ENCODE results near the gene CHMP1B. TPM values are rescaled to one million over a fixed set of nuclear protein-coding genes. Genes with fewer than 3 reads are reported as not detected.

CHMP1B gene
- total and polyA plus RNA-seq, 8 donors = 9.5 to 22.0 (median 13.3) TPM

DNA sequence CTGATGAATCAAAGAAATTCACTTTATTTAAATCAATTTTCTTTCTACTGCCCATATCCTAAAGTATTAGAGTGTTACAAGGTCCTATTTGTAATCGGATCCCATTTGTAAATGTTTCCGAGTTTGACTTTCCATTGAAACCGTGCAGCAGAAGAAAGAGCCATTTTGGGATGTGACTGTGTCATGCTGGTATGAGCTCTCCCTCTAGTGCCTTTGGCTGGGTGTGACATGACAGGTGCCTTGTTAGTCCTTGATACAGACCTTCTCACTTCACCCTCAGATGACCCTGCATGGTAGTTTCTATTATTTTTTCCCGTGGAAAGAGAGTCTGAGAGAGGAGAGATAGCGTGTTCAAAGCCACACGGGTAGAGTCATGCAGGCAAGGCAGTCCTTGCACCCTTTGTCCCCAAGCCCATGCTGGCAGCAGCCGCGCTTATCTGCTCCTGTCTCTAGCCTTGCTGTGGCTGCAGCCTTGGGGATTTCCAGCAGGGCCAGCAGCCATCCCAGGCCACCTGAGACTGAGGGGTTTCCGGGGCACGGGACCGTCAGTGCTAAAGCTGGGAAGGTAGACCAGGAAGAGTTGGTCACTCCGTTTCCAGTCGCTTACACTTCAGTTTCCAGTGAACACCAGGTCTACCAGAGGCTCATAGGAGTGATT, 21.4 kb downstream of the CHMP1B start:
- Histone ChIP-seq H3K9me3 (no peaks in the 10 kb centered on the region), H3K27ac (peak overlapping the region in 3 of 4 donors; percentile 22 to 42 (median 39)), H3K4me3 (peak overlapping the region in 1 of 4 donors; percentile 8), H3K4me1 (peaks cover 0 to 6% (median 5%) of the 10 kb centered on the region in 3 donors), H3K36me3 (no peaks in the 10 kb centered on the region), H3K27me3 (no peaks in the 10 kb centered on the region)
- TF ChIP-seq, protein P1, sequence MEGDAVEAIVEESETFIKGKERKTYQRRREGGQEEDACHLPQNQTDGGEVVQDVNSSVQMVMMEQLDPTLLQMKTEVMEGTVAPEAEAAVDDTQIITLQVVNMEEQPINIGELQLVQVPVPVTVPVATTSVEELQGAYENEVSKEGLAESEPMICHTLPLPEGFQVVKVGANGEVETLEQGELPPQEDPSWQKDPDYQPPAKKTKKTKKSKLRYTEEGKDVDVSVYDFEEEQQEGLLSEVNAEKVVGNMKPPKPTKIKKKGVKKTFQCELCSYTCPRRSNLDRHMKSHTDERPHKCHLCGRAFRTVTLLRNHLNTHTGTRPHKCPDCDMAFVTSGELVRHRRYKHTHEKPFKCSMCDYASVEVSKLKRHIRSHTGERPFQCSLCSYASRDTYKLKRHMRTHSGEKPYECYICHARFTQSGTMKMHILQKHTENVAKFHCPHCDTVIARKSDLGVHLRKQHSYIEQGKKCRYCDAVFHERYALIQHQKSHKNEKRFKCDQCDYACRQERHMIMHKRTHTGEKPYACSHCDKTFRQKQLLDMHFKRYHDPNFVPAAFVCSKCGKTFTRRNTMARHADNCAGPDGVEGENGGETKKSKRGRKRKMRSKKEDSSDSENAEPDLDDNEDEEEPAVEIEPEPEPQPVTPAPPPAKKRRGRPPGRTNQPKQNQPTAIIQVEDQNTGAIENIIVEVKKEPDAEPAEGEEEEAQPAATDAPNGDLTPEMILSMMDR (IDR thresholded peaks at IDR 0.05) = peak in 2 of 4 donors; percentile 19
- intact Hi-C loops (cut with DNase I) = no loop called here
- 21 to 26% methylated on average over 13 of the region's 13 CpGs for WGBS, 2 donors
- peak; percentile 89 to 97 (median 94) for ATAC-seq
- FAIRE-seq = no peak
- peak in 5 of 6 donors; percentile 30 to 72 (median 37) for DNase-seq

DNA sequence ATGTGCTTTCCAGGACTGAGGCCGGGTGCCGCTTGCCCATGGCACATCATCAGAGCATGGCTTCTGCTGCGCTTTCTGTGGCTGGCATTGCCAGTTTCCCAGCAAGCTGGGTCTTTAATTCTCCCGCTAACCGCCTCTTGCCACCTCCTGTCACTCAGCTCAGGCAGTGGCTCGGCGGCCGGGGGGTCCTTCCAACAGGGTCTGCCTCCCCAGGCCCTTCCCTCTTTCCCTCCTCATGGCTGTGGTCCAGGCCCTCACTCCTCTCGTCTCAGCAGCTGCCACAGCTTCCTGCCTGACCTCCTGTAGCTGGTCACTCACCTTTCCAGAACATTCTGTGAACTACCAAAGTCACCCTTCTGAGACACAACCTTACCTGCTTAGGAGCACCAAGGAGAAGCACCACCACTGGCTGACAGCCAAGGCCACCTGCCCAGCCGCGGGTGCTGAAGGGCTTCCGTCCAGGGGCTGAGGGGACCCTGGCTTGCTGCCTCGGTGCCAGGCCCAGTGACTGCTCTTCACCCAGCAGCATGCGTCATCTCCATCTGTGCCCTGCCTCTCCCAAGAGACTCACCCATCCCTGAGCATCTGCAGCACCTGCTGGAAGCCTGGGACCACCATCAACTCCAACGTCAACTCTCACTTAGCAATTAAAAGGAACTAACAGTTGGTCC, 22.6 kb downstream of the CHMP1B start:
- intact Hi-C loops (cut with DNase I) = no loop called here
- Histone ChIP-seq H3K4me1 (peaks cover 0 to 6% (median 5%) of the 10 kb centered on the region in 3 donors), H3K36me3 (no peaks in the 10 kb centered on the region), H3K9me3 (no peaks in the 10 kb centered on the region), H3K27ac (no peak overlapping the region), H3K27me3 (no peaks in the 10 kb centered on the region), H3K4me3 (no peak overlapping the region)
- 74 to 79% methylated on average over 14 to 15 of the region's 15 CpGs for WGBS, 2 donors
- TF ChIP-seq, protein P1 (IDR thresholded peaks at IDR 0.05) = no peak
- ATAC-seq (no peak), FAIRE-seq (no peak), DNase-seq (peak in 2 of 6 donors; percentile 40 to 74)

DNA sequence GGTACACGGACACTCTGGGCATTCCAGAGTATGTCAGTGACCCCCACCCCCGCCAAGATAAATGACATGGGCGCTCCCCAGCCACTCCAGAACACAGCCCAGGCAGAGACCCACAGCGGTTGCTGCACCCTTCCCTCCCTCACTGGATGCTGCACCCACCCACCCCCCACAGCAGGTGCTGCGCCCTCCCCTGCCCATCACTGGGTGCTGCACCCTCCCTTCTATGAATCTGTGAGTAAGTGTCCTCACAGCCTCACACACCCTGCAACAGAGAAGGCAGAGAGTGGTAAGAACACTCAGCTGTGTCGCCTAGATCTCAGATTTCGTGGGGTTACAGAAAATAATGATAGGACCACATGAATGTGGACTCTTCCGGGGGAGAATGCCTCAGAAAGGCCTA, 23.5 kb downstream of the CHMP1B start:
- intact Hi-C loops (cut with DNase I) = no loop called here
- 75 to 77% methylated on average over 8 of the region's 8 CpGs for whole genome bisulfite sequencing, 2 donors
- Histone ChIP-seq H3K9me3 (no peaks in the 10 kb centered on the region), H3K27ac (no peak overlapping the region), H3K4me1 (peaks cover 0 to 6% (median 5%) of the 10 kb centered on the region in 3 donors), H3K36me3 (no peaks in the 10 kb centered on the region), H3K4me3 (no peak overlapping the region), H3K27me3 (no peaks in the 10 kb centered on the region)
- no peak for FAIRE-seq
- no peak for DNase-seq
- TF ChIP-seq, protein P1 (IDR thresholded peaks at IDR 0.05) = no peak
- no peak for ATAC-seq

GRCh38 chr18:11877497-11878135, 26.4 kb downstream of the CHMP1B start:
- no peak overlapping the region for H3K4me3 ChIP-seq
- FAIRE-seq (no peak), DNase-seq (no peak), ATAC-seq (no peak)
- no peaks in the 10 kb centered on the region for H3K4me1 ChIP-seq
- WGBS, 2 donors = 91 to 93% methylated on average over 10 of the region's 10 CpGs
- no peaks in the 10 kb centered on the region for H3K36me3 ChIP-seq
- H3K27me3 ChIP-seq = no peaks in the 10 kb centered on the region
- intact Hi-C loops (cut with DNase I) = no loop called here
- H3K27ac ChIP-seq = no peak overlapping the region
- TF ChIP-seq, protein P1 (IDR thresholded peaks at IDR 0.05) = no peak
- H3K9me3 ChIP-seq = no peaks in the 10 kb centered on the region
